HFF-Myc (cell line): ENCODE results near the gene SINHCAF.

ENCODE experiments used
- DNase-seq: peaks from one replicate; pipeline ENCODE4 v3.0.0-alpha.2; 2011; ENCODE audit warnings: low read depth; ENCODE audit errors: extremely low read depth
- H3K4me3 ChIP-seq: replicated peaks from 2 replicates; pipeline ENCODE4 v1.5.1; 2011; ENCODE audit warnings: low read depth, mild to moderate bottlenecking, control low read depth, low read length
- TF ChIP-seq, protein P1 (sequence below): IDR thresholded peaks from 2 replicates; pipeline ENCODE4 v1.5.1; 2012; ENCODE audit warnings: mild to moderate bottlenecking, low read depth, low read length, control low read depth; ENCODE audit errors: missing control alignments

The SINHCAF gene

DNA sequence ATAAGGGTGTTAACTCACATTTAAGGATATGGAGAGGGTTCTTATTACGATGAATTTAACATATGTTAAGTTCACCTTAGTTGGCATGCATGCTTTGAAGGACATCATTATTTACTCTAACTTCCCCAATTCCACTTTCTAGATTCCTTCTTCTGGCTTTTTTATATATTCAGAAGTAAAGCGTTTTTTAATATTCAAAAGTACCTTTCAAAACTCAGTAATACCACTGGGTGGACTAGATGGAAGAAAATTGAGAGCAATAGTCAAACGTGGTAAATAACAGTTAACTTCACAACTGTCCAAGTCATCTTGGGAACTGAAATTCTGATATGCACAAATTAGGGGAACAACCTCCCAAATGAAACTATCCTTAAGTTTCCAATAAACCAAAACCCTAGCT, 9.1 kb downstream of the SINHCAF start:
- H3K4me3 ChIP-seq = no peak overlapping the region
- TF ChIP-seq, protein P1, sequence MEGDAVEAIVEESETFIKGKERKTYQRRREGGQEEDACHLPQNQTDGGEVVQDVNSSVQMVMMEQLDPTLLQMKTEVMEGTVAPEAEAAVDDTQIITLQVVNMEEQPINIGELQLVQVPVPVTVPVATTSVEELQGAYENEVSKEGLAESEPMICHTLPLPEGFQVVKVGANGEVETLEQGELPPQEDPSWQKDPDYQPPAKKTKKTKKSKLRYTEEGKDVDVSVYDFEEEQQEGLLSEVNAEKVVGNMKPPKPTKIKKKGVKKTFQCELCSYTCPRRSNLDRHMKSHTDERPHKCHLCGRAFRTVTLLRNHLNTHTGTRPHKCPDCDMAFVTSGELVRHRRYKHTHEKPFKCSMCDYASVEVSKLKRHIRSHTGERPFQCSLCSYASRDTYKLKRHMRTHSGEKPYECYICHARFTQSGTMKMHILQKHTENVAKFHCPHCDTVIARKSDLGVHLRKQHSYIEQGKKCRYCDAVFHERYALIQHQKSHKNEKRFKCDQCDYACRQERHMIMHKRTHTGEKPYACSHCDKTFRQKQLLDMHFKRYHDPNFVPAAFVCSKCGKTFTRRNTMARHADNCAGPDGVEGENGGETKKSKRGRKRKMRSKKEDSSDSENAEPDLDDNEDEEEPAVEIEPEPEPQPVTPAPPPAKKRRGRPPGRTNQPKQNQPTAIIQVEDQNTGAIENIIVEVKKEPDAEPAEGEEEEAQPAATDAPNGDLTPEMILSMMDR = no peak
- no peak for DNase-seq

DNA sequence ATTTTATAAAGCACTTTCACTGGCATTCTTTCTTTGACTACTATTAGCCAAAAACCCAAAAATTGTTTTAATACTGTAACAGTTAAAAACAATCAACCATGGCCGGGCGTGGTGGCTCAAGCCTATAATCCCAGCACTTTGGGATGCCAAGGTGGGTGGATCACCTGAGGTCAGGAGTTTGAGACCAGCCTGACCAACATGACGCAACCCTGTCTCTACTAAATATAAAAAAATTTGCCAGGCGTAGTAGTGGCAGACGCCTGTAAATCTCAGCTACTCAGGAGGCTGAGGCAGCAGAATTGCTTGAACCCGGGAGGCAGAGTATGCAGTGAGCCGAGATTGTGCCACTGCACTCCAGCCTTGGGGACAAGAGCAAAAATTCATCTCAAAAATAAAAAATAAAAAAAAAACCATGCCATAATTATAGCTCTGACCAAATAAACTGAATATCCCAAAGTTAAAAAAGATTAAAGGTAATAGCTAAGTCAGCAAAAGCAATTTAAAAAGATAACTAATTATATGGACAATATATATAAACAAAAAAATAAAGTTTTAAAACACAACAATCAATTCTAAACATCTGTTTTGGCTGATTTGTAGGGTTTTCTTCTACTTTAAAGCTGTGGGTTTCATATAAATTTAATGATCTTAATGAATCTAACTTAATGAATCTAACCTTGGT, 10.0 kb downstream of the SINHCAF start:
- TF ChIP-seq, protein P1 = no peak
- H3K4me3 ChIP-seq = no peak overlapping the region
- no peak for DNase-seq

DNA sequence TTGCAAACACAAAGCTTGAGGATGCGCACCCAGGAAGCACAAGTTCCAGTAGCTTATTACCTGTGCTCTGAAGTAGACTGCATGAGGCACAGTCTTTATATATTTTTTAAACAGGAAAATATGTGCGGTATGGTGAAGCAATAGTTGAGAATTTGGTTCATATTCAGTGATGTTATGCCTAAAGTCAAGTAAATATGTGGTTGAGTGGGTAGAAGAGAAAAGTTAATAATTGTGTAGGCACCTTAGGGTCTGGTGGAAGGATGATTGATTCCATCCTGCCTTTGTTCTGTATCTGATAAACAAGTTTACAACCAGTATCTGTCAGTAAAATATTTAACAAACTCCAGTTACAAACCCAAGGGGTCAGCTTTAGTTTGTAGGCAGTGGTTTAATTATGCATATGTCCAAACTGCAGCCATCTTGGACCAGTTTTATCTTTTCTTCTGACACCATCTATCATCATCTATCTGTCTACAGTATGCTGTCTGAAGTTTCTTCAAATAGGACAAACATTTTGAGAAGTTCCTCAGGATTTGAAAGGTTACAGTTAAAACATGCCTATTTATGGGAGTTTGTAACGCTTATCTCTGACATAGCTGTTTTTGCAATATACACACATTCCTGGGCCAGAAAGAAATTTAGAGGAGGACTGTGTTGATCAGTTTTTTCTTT, 10.8 kb downstream of the SINHCAF start:
- no peak overlapping the region for H3K4me3 ChIP-seq
- TF ChIP-seq, protein P1 = no peak
- DNase-seq = no peak

DNA sequence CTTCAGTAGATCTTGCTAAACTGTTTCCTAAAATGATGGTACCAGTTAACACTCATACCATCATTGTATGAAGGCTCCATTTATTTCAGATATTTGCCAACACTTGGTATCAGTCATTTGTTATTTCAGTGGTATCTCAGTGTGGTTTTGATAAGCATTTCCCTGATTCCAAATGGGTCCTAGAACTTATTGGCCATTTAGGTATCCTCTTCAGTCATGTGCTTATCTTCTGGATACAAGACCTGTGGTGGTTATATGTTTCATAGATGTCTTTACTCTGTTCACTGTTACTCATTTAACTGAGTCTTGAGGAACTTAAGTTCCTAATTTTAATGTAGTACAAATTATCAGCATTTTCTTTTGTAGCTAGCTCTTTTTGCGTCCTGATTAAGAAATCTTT, 13.5 kb downstream of the SINHCAF start:
- H3K4me3 ChIP-seq = no peak overlapping the region
- TF ChIP-seq, protein P1 = no peak
- DNase-seq = no peak

DNA sequence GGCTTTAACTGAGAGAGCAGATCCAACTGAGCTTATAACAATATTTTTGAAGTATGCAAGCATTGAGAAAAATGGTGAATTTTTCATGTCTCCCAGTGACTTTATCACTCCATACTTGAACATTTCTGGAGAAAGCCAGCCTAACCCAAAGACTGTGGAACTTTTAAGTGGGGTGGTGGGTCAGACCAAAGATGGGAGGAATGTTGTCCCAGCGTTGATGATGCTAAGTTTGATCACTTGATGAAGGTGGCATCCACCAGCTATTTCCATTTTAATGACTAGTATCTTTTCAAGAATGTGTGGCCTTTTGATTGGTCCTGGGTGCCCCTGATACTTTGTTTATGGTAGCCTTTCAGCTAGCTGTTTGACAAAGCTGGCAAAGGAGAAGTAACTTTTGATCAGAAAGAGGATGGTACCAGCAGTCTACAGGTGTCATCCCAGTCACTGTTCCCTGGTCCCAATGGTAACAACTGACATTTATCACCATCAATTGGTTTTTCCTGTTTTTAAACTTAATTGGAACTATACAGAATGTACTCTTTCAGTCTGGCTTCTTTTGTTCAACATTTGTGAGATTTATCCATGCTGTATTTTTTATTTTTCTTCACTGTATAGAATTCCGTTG, 14.2 kb downstream of the SINHCAF start:
- H3K4me3 ChIP-seq = no peak overlapping the region
- TF ChIP-seq, protein P1 = no peak
- DNase-seq = no peak

DNA sequence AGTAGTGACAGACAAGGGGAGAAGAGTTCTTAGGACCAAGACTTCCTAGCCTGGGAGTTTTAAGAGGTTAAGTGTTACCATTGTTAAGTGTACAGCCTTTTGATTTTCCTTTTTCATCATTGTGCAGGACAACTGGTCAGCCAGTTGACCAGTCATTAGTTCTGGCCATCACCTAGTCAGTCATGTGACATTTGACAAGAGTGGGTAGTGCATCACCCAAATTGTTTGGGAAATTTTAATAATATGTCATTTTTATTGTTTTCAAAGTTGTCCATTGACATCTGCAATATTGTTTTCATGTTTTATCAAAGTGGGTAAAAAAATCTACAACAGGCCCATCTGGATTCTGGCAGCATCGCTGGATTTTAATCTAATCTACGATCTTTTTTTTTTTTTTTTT, 15.5 kb downstream of the SINHCAF start:
- TF ChIP-seq, protein P1 = no peak
- H3K4me3 ChIP-seq = no peak overlapping the region
- no peak for DNase-seq
